HCT116 (cell line): ENCODE results near the gene PGM2. TPM values are rescaled to one million over a fixed set of nuclear protein-coding genes. Genes with fewer than 3 reads are reported as not detected.

Experiments used
- ATAC-seq: fragments of 200-7000 bp; cut with Tn5 transposase; 2 replicates; pipeline ENCODE4 v1.9.1; 2020; ENCODE audit warnings: mild to moderate bottlenecking, moderate library complexity
- BruUV-seq: library from RNA; stranded (reverse); fragments of 400-500 nt; replicated peaks from 2 replicates; lab custom pipeline; 2021; lab: Mats Ljungman, UMichigan
- CTCF ChIA-PET: fragments of 300-600 bp; sonication (Branson Sonifier 250); formaldehyde crosslinking; loops from one replicate; lab custom pipeline; 2021; ENCODE audit warnings: antibody characterized with exemption; lab: Charles Lee
- POLR2A ChIA-PET: fragments of 300-600, 350-600 bp; sonication (Branson Sonifier 250); formaldehyde crosslinking; loops from one replicate; lab custom pipeline; 2021; ENCODE audit warnings: antibody characterized with exemption; lab: Charles Lee
- RAD21 ChIA-PET, 2 experiments: fragments of 300-600 bp; sonication (Branson Sonifier 250); formaldehyde crosslinking; loops; one replicate each; lab custom pipeline; 2023; ENCODE audit warnings: low total read pairs in 2 of 2; ENCODE audit not compliant: uncharacterized antibody in 2 of 2, unreplicated experiment in 2 of 2, low non-redundant PET in 1 of 2; lab: Charles Lee
- DNase-seq: peaks from one replicate; pipeline ENCODE4 v3.0.0-alpha.2; 2010; ENCODE audit warnings: low read depth, low spot score
- H2AFZ ChIP-seq: fragments of 200-600 bp; shearing (Covaris generic), sonication (generic); 2 replicates; pipeline ENCODE4 v1.6.1; 2017; ENCODE audit warnings: low read depth, mixed run types, mixed read lengths, antibody characterized with exemption, low read length; ENCODE audit not compliant: poor library complexity, severe bottlenecking
- H3K27ac ChIP-seq: 2 replicates; pipeline ENCODE4 v1.5.1; 2012; ENCODE audit warnings: low read depth, low read length
- H3K27me3 ChIP-seq: fragments of 200-600 bp; sonication (generic); 2 replicates; pipeline ENCODE4 v1.6.1; 2016; ENCODE audit warnings: mixed run types, low read length, mixed read lengths; ENCODE audit not compliant: insufficient read depth
- H3K36me3 ChIP-seq, 2 experiments: fragments of 200-500 bp in 1 of 2; fragments of 200-600 bp in 1 of 2; sonication (Bioruptor generic) in 1 of 2; sonication (generic) in 1 of 2; 2 replicates each; pipeline versions ENCODE4 v1.5.1 to v1.6.1; 2014 to 2016; ENCODE audit warnings: low read length in 2 of 2, inconsistent platforms in 1 of 2, mixed read lengths in 1 of 2, mixed run types in 1 of 2; ENCODE audit not compliant: insufficient read depth in 2 of 2, control insufficient read depth in 1 of 2
- H3K4me1 ChIP-seq, 2 experiments: fragments of 200-600 bp in 1 of 2; sonication (generic) in 1 of 2; 2 replicates each; pipeline versions ENCODE4 v1.5.1 to v1.6.1; 2012 to 2017; ENCODE audit warnings: low read length in 2 of 2, inconsistent platforms in 1 of 2, mild to moderate bottlenecking in 1 of 2, mixed read lengths in 1 of 2, mixed run types in 1 of 2, moderate library complexity in 1 of 2; ENCODE audit not compliant: insufficient read depth in 2 of 2, control insufficient read depth in 1 of 2
- H3K4me2 ChIP-seq: fragments of 200-600 bp; sonication (generic); 2 replicates; pipeline ENCODE4 v1.6.1; 2017; ENCODE audit warnings: mixed run types, low read length, mixed read lengths
- H3K4me3 ChIP-seq, 2 experiments: fragments of 200-600 bp in 1 of 2; sonication (generic) in 1 of 2; replicated peaks in 1 of 2; 2 replicates each; pipeline ENCODE4 v1.5.1; 2011 to 2016; ENCODE audit warnings: low read length in 2 of 2, control low read depth in 1 of 2, low read depth in 1 of 2, mild to moderate bottlenecking in 1 of 2, mixed read lengths in 1 of 2, mixed run types in 1 of 2
- H3K79me2 ChIP-seq: fragments of 200-600 bp; sonication (generic); 2 replicates; pipeline ENCODE4 v1.6.1; 2017; ENCODE audit warnings: mild to moderate bottlenecking, mixed run types, low read length, moderate library complexity, mixed read lengths; ENCODE audit not compliant: insufficient read depth
- H3K9ac ChIP-seq: fragments of 200-600 bp; sonication (generic); 2 replicates; pipeline ENCODE4 v1.6.1; 2016; ENCODE audit warnings: low read length, mixed read lengths
- H3K9me2 ChIP-seq: fragments of 200-600 bp; sonication (generic), shearing (Covaris generic); 2 replicates; pipeline ENCODE4 v1.6.1; 2017; ENCODE audit warnings: mixed run types, mild to moderate bottlenecking, moderate library complexity; ENCODE audit not compliant: insufficient read depth
- H3K9me3 ChIP-seq, 2 experiments: fragments of 200-500 bp in 1 of 2; fragments of 200-600 bp in 1 of 2; sonication (Bioruptor generic) in 1 of 2; sonication (generic) in 1 of 2; 2 replicates each; pipeline ENCODE4 v1.6.1; 2014 to 2017; ENCODE audit warnings: low read length in 2 of 2, mixed read lengths in 2 of 2, inconsistent platforms in 1 of 2, low read depth in 1 of 2, mild to moderate bottlenecking in 1 of 2, mixed run types in 1 of 2, moderate library complexity in 1 of 2; ENCODE audit not compliant: control insufficient read depth in 1 of 2, insufficient read depth in 1 of 2
- H4K20me1 ChIP-seq: fragments of 200-600 bp; sonication (generic), shearing (Covaris generic); 2 replicates; pipeline ENCODE4 v1.6.1; 2017; ENCODE audit warnings: mixed run types, mild to moderate bottlenecking, moderate library complexity; ENCODE audit not compliant: insufficient read depth
- ATF3 ChIP-seq: IDR thresholded peaks from 2 replicates; pipeline ENCODE4 v1.6.1; 2012
- ELF1 ChIP-seq: IDR thresholded peaks from 2 replicates; pipeline ENCODE4 v1.6.1; 2012; ENCODE audit warnings: low read depth, borderline replicate concordance
- JUND ChIP-seq: IDR thresholded peaks from 2 replicates; pipeline ENCODE4 v1.6.1; 2012
- POLR2A ChIP-seq: IDR thresholded peaks from 2 replicates; pipeline ENCODE4 v1.7.0; 2011; ENCODE audit warnings: borderline replicate concordance; ENCODE audit not compliant: insufficient read depth, insufficient read length; ENCODE audit errors: extremely low read depth
- REST ChIP-seq: IDR thresholded peaks from 2 replicates; pipeline ENCODE4 v1.6.1; 2012; ENCODE audit warnings: low read depth
- SIN3A ChIP-seq: IDR thresholded peaks from 2 replicates; pipeline ENCODE4 v1.6.1; 2012; ENCODE audit warnings: low read depth
- SRF ChIP-seq: IDR thresholded peaks from 2 replicates; pipeline ENCODE4 v1.6.1; 2012; ENCODE audit warnings: low read depth
- TCF7L2 ChIP-seq: IDR thresholded peaks from 2 replicates; pipeline ENCODE4 v1.7.0; 2011; ENCODE audit warnings: borderline replicate concordance, inconsistent platforms; ENCODE audit not compliant: insufficient read depth, insufficient read length; ENCODE audit errors: extremely low read depth
- YY1 ChIP-seq: IDR thresholded peaks from 2 replicates; pipeline ENCODE4 v1.6.1; 2011; ENCODE audit warnings: low read length, low read depth, moderate library complexity, mild to moderate bottlenecking; ENCODE audit not compliant: insufficient replicate concordance; ENCODE audit errors: extremely low read depth
- ZFX ChIP-seq: fragments of 450-650 bp; IDR thresholded peaks from 2 replicates; pipeline ENCODE4 v1.6.1; 2017
- ZNF274 ChIP-seq: fragments of 200-500 bp; sonication (Bioruptor generic); IDR thresholded peaks from 2 replicates; pipeline ENCODE4 v1.6.1; 2014; ENCODE audit warnings: mild to moderate bottlenecking, low read depth, low read length, inconsistent platforms
- intact Hi-C: fragments of 100-400 bp; cut with micrococcal nuclease; formaldehyde crosslinking; loops from 2 replicates; pipeline ENCODE4 v1.10.0; 2022
- total RNA-seq: library from RNA; stranded (reverse); gene quantifications from one replicate; pipeline ENCODE4 v1.2.1, GENCODE V29; 2021; ENCODE audit not compliant: unreplicated experiment

Gene PGM2
- total RNA-seq, 1 experiment from 2014 or later, result 48.6 TPM

- H3K27me3 ChIP-seq, result no peaks in the 10 kb centered on the region
- TF ChIP-seq ZNF274, result no peak
- TF ChIP-seq YY1, result no peak
- TF ChIP-seq SRF, result no peak
- no peak for TF ChIP-seq SIN3A
- no peak for TF ChIP-seq JUND
- no peak for TF ChIP-seq TCF7L2
- no peak for TF ChIP-seq REST
- TF ChIP-seq POLR2A, result no peak
- TF ChIP-seq ZFX, result no peak
- no peak for TF ChIP-seq ATF3
- no peak for TF ChIP-seq ELF1
- intact Hi-C loops, result no loop called here
- BruUV-seq, result no TSS peak
- no peak for ATAC-seq
- H3K9ac ChIP-seq, result no peak overlapping the region
- H3K9me2 ChIP-seq, result no peaks in the 10 kb centered on the region
- no peak overlapping the region for H3K4me2 ChIP-seq
- H3K4me3 ChIP-seq, result no peak overlapping the region
- H3K9me3 ChIP-seq, result no peaks in the 10 kb centered on the region
- ChIA-PET CTCF (no interaction called here), RAD21 (no interaction called here), POLR2A (no interaction called here)
- H3K27ac ChIP-seq, result no peak overlapping the region
- no peak for DNase-seq
- H3K4me1 ChIP-seq, result no peaks in the 10 kb centered on the region
- no peaks in the 10 kb centered on the region for H4K20me1 ChIP-seq
- H3K36me3 ChIP-seq, result peaks cover 41 to 44% of the 10 kb centered on the region in 2 experiments; a peak in 3 of 4 replicates
- H3K79me2 ChIP-seq, result no peaks in the 10 kb centered on the region
- no peak overlapping the region for H2AFZ ChIP-seq
Measured at GRCh38 chr4:37844204-37844603, 17.7 kb downstream of the PGM2 start.
